Measurements from ENCODE around the gene UBR1. TPM values are rescaled to one million over a fixed set of nuclear protein-coding genes. Genes with fewer than 3 reads are reported as not detected.
"Not testable (repeated sequence)": the region's sequence is repeated elsewhere in the genome, so short reads cannot be mapped to it uniquely, and the experiment has no call there.

UBR1 gene
- total RNA-seq, 4 donors from 2014 or later, result 23.8 to 56.9 (median 34.0) TPM

- Histone ChIP-seq H3K4me3 (no peak overlapping the region), H3K27me3 (no peaks in the 10 kb centered on the region), H3K27ac (no peak overlapping the region), H3K4me1 (no peaks in the 10 kb centered on the region), H3K9me3 (no peaks in the 10 kb centered on the region), H3K36me3 (peaks cover 0 to 89% (median 0%) of the 10 kb centered on the region in 3 donors)
- no peak for DNase-seq
- no peak for TF ChIP-seq POLR2A (IDR thresholded peaks at IDR 0.05)
- TF ChIP-seq, protein P1, sequence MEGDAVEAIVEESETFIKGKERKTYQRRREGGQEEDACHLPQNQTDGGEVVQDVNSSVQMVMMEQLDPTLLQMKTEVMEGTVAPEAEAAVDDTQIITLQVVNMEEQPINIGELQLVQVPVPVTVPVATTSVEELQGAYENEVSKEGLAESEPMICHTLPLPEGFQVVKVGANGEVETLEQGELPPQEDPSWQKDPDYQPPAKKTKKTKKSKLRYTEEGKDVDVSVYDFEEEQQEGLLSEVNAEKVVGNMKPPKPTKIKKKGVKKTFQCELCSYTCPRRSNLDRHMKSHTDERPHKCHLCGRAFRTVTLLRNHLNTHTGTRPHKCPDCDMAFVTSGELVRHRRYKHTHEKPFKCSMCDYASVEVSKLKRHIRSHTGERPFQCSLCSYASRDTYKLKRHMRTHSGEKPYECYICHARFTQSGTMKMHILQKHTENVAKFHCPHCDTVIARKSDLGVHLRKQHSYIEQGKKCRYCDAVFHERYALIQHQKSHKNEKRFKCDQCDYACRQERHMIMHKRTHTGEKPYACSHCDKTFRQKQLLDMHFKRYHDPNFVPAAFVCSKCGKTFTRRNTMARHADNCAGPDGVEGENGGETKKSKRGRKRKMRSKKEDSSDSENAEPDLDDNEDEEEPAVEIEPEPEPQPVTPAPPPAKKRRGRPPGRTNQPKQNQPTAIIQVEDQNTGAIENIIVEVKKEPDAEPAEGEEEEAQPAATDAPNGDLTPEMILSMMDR (IDR thresholded peaks at IDR 0.05), result no peak
Observed at GRCh38 chr15:42954291-42954690, 151.5 kb downstream of the UBR1 start.

- not testable (repeated sequence) for H3K4me3 ChIP-seq, H3K4me1 ChIP-seq, H3K9me3 ChIP-seq, DNase-seq, H3K27ac ChIP-seq, H3K27me3 ChIP-seq
- peaks cover 0 to 76% (median 0%) of the 10 kb centered on the region in 3 donors for H3K36me3 ChIP-seq
Observed at GRCh38 chr15:42948898-42949297, 156.9 kb downstream of the UBR1 start.

- DNase-seq, result no peak
- TF ChIP-seq, protein P1 (IDR thresholded peaks at IDR 0.05), result no peak
- TF ChIP-seq POLR2A (IDR thresholded peaks at IDR 0.05), result no peak
Observed at GRCh38 chr15:42940527-42940926, 165.3 kb downstream of the UBR1 start.

DNA sequence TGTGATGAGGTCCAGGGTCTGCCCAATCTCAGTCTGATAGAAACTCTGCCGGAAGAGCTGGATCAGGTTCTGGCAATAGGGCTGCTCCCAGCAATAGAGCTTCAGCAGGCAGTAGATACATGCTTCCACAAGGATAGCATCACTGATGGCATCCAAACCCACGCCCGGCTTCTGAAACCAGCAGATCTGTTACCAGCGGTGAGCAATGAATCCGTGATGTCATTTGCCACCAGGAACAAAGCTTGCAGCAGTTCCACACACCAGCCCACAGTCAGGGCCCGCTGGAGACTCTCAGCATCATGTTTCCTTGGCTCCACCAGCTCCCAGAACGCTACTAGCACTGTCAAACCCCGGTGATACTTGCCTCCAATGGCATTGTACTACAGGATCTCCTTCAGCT, 166.0 kb downstream of the UBR1 start:
- peaks cover 0 to 17% (median 0%) of the 10 kb centered on the region in 3 donors for H3K36me3 ChIP-seq
- no peak for DNase-seq
- no peak overlapping the region for H3K27ac ChIP-seq
- H3K4me1 ChIP-seq, result no peaks in the 10 kb centered on the region
- no peaks in the 10 kb centered on the region for H3K27me3 ChIP-seq
- TF ChIP-seq, protein P1 (IDR thresholded peaks at IDR 0.05), result no peak
- no peak for TF ChIP-seq POLR2A (IDR thresholded peaks at IDR 0.05)
- H3K4me3 ChIP-seq, result no peak overlapping the region
- no peaks in the 10 kb centered on the region for H3K9me3 ChIP-seq

More at GRCh38 chr15:42940527-42940926, 165.3 kb downstream of the UBR1 start:
- no peaks in the 10 kb centered on the region for H3K9me3 ChIP-seq
- no peak overlapping the region for H3K27ac ChIP-seq
- peaks cover 0 to 24% (median 0%) of the 10 kb centered on the region in 3 donors for H3K36me3 ChIP-seq
- H3K4me1 ChIP-seq, result no peaks in the 10 kb centered on the region
- no peaks in the 10 kb centered on the region for H3K27me3 ChIP-seq
- H3K4me3 ChIP-seq, result no peak overlapping the region

DNA sequence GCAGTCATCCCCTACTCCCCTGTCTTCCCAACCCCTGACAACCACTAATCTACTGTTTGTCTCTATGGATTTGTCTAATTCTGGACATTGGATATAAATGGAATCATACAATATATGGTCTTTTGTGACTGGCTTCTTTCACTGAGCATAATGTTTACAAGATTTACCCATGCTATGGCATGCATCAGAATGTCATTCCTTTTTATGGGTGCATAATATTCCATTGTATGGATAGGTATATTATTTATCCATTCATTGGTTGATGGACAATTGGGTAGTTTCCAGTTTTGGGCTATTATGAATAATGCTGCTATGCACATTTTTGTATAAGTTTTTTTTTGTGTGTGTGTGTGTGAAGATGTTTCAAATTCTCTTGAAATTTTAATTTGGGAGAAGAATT, 168.7 kb downstream of the UBR1 start:
- TF ChIP-seq, protein P1 (IDR thresholded peaks at IDR 0.05), result no peak
- no peak for TF ChIP-seq POLR2A (IDR thresholded peaks at IDR 0.05)
- no peak overlapping the region for H3K27ac ChIP-seq
- H3K4me3 ChIP-seq, result no peak overlapping the region
- H3K9me3 ChIP-seq, result no peaks in the 10 kb centered on the region
- no peaks in the 10 kb centered on the region for H3K4me1 ChIP-seq
- no peaks in the 10 kb centered on the region for H3K36me3 ChIP-seq
- no peak for DNase-seq
- H3K27me3 ChIP-seq, result no peaks in the 10 kb centered on the region

GRCh38 chr15:42933886-42934667, 171.8 kb downstream of the UBR1 start:
- no peak for DNase-seq
- Histone ChIP-seq H3K27ac (no peak overlapping the region), H3K27me3 (no peaks in the 10 kb centered on the region), H3K9me3 (no peaks in the 10 kb centered on the region), H3K4me3 (no peak overlapping the region), H3K4me1 (no peaks in the 10 kb centered on the region), H3K36me3 (no peaks in the 10 kb centered on the region)
- no peak for TF ChIP-seq POLR2A (IDR thresholded peaks at IDR 0.05)
- TF ChIP-seq, protein P1 (IDR thresholded peaks at IDR 0.05), result no peak

Data from Peyer's patch (tissue), 4 donors.